ENCODE measurements around the gene CD44.

The CD44 gene

DNA sequence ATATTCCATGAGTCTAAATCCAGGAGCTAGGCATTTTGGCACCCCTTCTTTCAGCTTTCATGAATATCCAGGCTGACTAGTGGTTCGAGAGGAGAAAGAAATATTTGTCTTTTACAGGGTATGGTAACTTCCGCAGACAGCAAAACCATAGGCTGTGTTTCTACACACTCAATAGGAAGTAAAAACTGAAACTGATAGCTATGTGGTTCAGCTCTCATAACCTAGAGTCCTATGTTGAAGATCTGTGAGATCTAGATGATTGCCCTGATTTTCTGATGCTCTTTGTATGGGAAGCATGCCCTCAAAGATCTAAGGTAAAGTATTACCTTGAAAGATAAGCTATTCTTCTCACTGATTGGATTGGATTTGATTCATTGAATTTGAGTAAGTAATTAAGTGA is 118.3 kb downstream of the CD44 start:
- Histone ChIP-seq H3K9me3 (ENCODE audit: low read length) (no peaks in the 10 kb centered on the region), H2AFZ (ENCODE audit: low read depth, low read length) (no peak overlapping the region), H3K4me3 (ENCODE audit: low read length) (no peak overlapping the region)

DNA sequence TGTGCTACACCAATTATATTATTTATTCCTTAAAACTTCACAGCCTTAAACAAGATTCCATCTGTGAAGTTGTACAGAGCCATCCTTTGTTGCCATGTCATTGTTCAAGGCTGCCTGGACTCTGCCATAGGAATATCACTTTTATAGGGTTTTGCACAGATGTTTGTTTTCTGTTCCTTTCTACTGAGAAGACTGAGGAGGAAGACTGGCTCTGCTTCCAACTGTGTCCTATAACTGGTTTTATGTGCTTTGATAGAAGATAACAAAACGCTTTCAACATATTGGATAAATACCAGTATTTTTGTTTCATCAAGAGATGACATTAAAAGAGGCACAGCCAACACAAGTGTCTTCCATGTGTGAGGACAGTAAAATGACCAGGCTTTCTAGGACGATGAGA is 120.6 kb downstream of the CD44 start:
- H3K9me3 ChIP-seq (ENCODE audit: low read length): no peaks in the 10 kb centered on the region
- no peaks in the 10 kb centered on the region for H3K36me3 ChIP-seq (ENCODE audit: insufficient read depth, low read length)
- H3K27me3 ChIP-seq (ENCODE audit: insufficient read depth, low read length): no peaks in the 10 kb centered on the region
- H3K4me3 ChIP-seq (ENCODE audit: low read length): no peak overlapping the region
- H3K4me1 ChIP-seq (ENCODE audit: insufficient read depth, low read length): peaks cover 2% of the 10 kb centered on the region
- no peak overlapping the region for H2AFZ ChIP-seq (ENCODE audit: low read depth, low read length)

More for the DNA sequence above, 118.3 kb downstream of the CD44 start:
- H3K27me3 ChIP-seq (ENCODE audit: insufficient read depth, low read length): no peaks in the 10 kb centered on the region
- peaks cover 2% of the 10 kb centered on the region for H3K4me1 ChIP-seq (ENCODE audit: insufficient read depth, low read length)
- no peaks in the 10 kb centered on the region for H3K36me3 ChIP-seq (ENCODE audit: insufficient read depth, low read length)

DNA sequence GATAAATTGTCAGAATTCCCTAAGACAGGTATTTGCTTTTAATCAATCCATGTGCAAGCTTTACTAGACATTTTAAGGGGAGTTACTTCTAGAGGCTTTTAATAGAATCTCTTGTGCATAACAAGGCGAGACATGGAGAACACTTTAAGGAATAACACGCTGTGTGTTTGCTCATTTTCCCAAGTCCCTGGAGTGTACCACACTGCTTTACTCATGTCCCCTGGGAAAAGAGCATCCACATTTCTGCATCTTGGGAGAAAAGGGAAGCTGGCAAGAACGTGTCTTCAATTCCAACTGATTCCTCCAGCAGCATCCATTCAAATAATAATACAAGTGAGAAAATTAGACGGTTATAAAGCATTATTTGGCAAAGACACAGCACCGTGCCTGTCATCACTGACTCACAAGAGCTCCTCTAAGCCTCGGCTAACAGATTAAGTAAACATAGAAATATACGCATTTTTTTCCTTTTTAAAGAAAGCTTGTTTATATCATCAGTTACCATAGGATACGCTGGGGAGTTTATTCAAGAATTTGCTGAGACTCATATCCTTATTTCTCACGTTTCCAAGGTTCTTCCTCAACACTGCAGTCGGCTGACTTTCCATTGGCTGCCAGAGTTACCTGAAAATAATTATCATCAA is 121.5 kb downstream of the CD44 start:
- Histone ChIP-seq H2AFZ (ENCODE audit: low read depth, low read length) (no peak overlapping the region), H3K9me3 (ENCODE audit: low read length) (no peaks in the 10 kb centered on the region), H3K4me3 (ENCODE audit: low read length) (no peak overlapping the region), H3K4me1 (ENCODE audit: insufficient read depth, low read length) (peaks cover 2% of the 10 kb centered on the region), H3K36me3 (ENCODE audit: insufficient read depth, low read length) (no peaks in the 10 kb centered on the region), H3K27me3 (ENCODE audit: insufficient read depth, low read length) (no peaks in the 10 kb centered on the region)

DNA sequence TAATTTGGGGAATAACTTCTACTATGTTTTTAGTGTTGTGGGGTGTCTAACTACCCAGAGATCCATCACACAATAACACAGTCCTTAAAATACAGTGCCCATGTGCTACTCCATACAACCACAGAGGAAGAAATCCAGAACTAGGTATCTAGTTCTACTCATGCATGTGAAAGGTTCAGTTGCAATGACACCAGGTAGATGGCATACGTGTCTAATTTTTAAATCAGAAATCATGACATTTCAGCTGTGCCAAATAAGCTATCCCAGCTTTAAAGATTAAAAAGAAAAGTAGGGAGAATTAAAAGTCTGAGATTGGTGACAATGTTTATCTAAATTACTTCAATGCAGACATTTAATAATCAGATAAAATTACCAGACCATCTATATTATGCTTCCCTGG is 122.2 kb downstream of the CD44 start:
- Histone ChIP-seq H3K36me3 (ENCODE audit: insufficient read depth, low read length) (no peaks in the 10 kb centered on the region), H3K4me3 (ENCODE audit: low read length) (no peak overlapping the region), H3K27me3 (ENCODE audit: insufficient read depth, low read length) (no peaks in the 10 kb centered on the region), H3K9me3 (ENCODE audit: low read length) (no peaks in the 10 kb centered on the region), H2AFZ (ENCODE audit: low read depth, low read length) (no peak overlapping the region), H3K4me1 (ENCODE audit: insufficient read depth, low read length) (peaks cover 2% of the 10 kb centered on the region)

DNA sequence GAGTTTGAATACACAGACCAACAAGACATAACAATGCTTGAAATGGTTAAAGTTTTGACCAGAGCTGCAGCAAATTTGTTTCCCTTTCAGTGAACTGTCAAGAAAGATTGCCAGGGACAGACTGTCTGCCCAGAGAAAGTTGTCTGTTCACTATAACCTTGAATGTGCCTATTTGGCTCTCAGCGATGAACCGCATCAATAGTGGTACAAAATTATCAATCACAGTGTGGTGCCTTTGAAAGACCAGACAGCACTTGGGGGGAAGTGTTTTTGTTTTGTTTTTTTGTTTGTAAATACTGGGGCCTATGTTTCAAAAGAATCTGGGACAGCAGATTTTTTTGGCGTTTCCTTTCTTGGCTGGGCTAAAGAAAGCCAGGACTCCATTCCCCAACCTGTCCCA is 123.1 kb downstream of the CD44 start:
- Histone ChIP-seq H3K36me3 (ENCODE audit: insufficient read depth, low read length) (no peaks in the 10 kb centered on the region), H3K27me3 (ENCODE audit: insufficient read depth, low read length) (no peaks in the 10 kb centered on the region), H3K9me3 (ENCODE audit: low read length) (no peaks in the 10 kb centered on the region), H3K4me1 (ENCODE audit: insufficient read depth, low read length) (peaks cover 2% of the 10 kb centered on the region), H2AFZ (ENCODE audit: low read depth, low read length) (no peak overlapping the region), H3K4me3 (ENCODE audit: low read length) (no peak overlapping the region)

DNA sequence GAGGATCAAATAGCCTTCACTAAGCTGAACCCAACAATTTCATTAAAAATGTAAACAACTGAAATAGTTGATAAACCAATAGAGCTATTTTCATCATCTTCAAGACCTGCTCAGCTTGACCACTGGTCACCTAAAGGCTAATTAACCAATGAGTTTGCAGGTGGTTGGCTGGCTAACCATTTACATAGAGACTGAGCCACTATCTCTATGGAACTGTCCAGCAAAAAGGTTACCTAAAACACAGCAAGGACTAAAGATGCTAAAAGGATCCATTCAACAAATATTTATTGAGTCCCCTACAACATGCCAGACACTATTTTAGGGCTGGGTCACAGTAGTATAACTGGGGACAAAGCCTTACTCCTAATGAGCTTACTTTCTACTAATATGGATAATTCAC is 123.8 kb downstream of the CD44 start:
- H3K27me3 ChIP-seq (ENCODE audit: insufficient read depth, low read length): no peaks in the 10 kb centered on the region
- peaks cover 2% of the 10 kb centered on the region for H3K4me1 ChIP-seq (ENCODE audit: insufficient read depth, low read length)
- H3K4me3 ChIP-seq (ENCODE audit: low read length): no peak overlapping the region
- H2AFZ ChIP-seq (ENCODE audit: low read depth, low read length): no peak overlapping the region
- no peaks in the 10 kb centered on the region for H3K9me3 ChIP-seq (ENCODE audit: low read length)
- no peaks in the 10 kb centered on the region for H3K36me3 ChIP-seq (ENCODE audit: insufficient read depth, low read length)

DNA sequence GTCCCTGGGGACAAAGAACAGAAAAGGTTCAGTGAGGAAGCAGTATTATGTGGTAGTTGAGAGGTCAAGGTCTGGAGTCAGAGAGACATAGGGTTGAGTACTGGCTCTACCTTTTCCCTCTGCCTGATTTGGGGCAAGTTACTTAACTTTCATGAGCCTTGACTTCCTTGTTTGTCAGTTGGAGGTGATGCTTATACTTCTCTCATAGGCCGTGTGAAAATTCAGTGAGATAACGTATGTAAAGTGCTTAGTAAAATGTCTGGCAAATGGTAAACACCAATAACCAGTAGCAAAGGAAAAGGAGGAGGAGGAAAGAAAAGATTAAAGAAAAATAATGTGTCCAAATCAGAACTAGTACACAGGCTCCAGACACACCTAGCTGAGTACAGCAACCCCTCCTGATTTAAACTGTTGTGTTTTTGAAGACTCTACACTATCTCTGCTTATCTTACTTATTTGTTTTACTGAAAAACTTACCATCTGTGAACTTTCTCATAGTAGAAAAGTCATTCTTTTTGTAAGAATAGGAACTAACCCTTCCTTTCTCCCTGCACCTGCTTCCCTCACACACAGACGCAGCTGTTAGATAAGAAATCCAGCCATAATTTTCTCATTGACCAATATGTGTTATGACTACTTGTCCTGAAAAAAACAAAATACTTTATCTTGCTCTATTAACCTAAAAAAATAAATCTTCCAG is 126.9 kb downstream of the CD44 start:
- H3K4me3 ChIP-seq (ENCODE audit: low read length): no peak overlapping the region
- no peaks in the 10 kb centered on the region for H3K36me3 ChIP-seq (ENCODE audit: insufficient read depth, low read length)
- H3K9me3 ChIP-seq (ENCODE audit: low read length): no peaks in the 10 kb centered on the region
- H3K4me1 ChIP-seq (ENCODE audit: insufficient read depth, low read length): peaks cover 3% of the 10 kb centered on the region
- H3K27me3 ChIP-seq (ENCODE audit: insufficient read depth, low read length): no peaks in the 10 kb centered on the region
- H2AFZ ChIP-seq (ENCODE audit: low read depth, low read length): no peak overlapping the region

DNA sequence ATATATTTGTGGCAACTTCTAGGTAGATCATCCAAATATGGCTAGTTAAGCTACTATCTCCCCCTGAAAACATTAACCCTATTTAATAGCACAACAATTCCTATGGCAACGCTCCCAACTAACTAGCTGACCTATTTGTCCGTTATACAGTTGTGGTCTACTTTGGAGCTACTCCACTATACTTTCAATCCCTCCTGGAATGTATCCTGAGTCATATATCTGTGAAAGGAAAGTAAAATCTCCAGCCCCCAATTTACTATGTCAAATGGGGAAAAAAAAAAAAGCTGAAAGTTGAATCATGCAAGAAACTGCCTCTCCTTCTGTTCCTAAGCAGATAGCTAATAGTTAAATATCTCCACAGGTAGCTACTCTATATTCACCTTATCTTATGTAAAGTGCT is 128.5 kb downstream of the CD44 start:
- H3K4me1 ChIP-seq (ENCODE audit: insufficient read depth, low read length): peaks cover 3% of the 10 kb centered on the region
- H2AFZ ChIP-seq (ENCODE audit: low read depth, low read length): no peak overlapping the region
- no peaks in the 10 kb centered on the region for H3K27me3 ChIP-seq (ENCODE audit: insufficient read depth, low read length)
- no peaks in the 10 kb centered on the region for H3K36me3 ChIP-seq (ENCODE audit: insufficient read depth, low read length)
- H3K9me3 ChIP-seq (ENCODE audit: low read length): no peaks in the 10 kb centered on the region
- H3K4me3 ChIP-seq (ENCODE audit: low read length): no peak overlapping the region

DNA sequence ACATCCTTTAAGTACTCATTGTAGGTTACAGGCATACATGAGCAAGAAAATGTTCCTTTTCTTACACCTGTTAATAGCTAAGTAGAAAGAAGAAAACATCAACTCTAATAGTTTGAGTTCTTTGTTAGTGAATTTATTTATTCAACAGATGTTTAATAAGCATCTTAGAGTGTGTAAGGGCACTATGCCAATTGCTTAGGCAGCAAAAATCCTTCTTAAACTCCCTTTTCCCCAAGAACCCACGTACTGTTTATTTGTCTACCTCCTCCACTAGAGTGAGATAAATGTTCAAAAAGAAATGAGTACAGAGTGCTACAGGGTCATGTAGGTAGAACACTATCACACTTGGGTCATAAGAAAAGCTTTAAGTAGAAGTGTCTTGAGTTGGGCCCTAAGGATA is 131.4 kb downstream of the CD44 start:
- Histone ChIP-seq H3K9me3 (ENCODE audit: low read length) (no peaks in the 10 kb centered on the region), H3K4me3 (ENCODE audit: low read length) (no peak overlapping the region), H3K36me3 (ENCODE audit: insufficient read depth, low read length) (no peaks in the 10 kb centered on the region), H2AFZ (ENCODE audit: low read depth, low read length) (no peak overlapping the region), H3K27me3 (ENCODE audit: insufficient read depth, low read length) (no peaks in the 10 kb centered on the region), H3K4me1 (ENCODE audit: insufficient read depth, low read length) (peaks cover 3% of the 10 kb centered on the region)

DNA sequence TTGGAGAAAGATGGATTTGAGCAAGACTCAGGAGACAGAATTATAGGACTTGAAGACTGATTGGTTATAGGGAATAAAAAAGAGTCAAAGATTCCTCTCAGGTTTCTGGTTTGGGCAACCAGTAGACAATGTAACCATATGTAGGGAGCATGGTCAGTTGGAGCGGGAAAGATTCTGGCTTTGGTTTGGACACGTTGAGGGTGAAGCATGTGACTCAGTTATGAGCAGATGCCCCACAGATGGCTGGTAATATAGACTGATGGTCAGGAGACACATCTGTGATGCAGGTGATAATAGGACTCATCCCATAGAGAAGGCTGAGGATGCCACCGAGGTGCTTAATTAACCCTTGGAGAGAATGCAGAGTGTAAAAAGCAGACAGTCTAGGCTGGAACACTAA is 132.1 kb downstream of the CD44 start:
- Histone ChIP-seq H2AFZ (ENCODE audit: low read depth, low read length) (no peak overlapping the region), H3K36me3 (ENCODE audit: insufficient read depth, low read length) (no peaks in the 10 kb centered on the region), H3K27me3 (ENCODE audit: insufficient read depth, low read length) (no peaks in the 10 kb centered on the region), H3K9me3 (ENCODE audit: low read length) (no peaks in the 10 kb centered on the region), H3K4me3 (ENCODE audit: low read length) (no peak overlapping the region), H3K4me1 (ENCODE audit: insufficient read depth, low read length) (peaks cover 3% of the 10 kb centered on the region)

DNA sequence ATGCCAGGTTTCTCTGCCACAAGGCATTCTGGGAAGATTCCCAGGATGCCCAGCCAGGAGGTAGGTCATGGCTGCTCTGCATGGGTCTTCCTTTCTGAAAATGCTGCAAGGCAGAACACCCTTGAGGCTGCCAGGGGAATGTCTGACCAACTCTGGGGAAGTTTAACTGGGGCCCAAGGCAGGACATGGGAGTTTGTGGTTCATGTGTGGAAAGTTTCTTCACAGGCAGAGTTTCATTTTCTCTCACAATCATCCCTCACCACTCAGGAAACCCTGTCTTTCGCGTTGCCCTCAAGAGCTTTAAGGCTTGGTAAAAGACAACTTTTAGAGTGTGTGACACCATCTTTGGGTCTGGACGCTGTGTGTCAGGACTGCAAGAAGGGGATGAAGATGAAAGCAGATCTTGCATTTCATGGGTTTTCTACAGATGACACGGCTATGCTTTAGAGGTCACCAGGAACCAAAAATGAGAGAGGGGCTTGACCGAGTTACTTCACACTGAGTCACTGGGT is 133.5 kb downstream of the CD44 start:
- Histone ChIP-seq H3K36me3 (ENCODE audit: insufficient read depth, low read length) (no peaks in the 10 kb centered on the region), H3K27me3 (ENCODE audit: insufficient read depth, low read length) (no peaks in the 10 kb centered on the region), H3K4me1 (ENCODE audit: insufficient read depth, low read length) (peaks cover 3% of the 10 kb centered on the region), H3K4me3 (ENCODE audit: low read length) (no peak overlapping the region), H3K9me3 (ENCODE audit: low read length) (no peaks in the 10 kb centered on the region), H2AFZ (ENCODE audit: low read depth, low read length) (no peak overlapping the region)

DNA sequence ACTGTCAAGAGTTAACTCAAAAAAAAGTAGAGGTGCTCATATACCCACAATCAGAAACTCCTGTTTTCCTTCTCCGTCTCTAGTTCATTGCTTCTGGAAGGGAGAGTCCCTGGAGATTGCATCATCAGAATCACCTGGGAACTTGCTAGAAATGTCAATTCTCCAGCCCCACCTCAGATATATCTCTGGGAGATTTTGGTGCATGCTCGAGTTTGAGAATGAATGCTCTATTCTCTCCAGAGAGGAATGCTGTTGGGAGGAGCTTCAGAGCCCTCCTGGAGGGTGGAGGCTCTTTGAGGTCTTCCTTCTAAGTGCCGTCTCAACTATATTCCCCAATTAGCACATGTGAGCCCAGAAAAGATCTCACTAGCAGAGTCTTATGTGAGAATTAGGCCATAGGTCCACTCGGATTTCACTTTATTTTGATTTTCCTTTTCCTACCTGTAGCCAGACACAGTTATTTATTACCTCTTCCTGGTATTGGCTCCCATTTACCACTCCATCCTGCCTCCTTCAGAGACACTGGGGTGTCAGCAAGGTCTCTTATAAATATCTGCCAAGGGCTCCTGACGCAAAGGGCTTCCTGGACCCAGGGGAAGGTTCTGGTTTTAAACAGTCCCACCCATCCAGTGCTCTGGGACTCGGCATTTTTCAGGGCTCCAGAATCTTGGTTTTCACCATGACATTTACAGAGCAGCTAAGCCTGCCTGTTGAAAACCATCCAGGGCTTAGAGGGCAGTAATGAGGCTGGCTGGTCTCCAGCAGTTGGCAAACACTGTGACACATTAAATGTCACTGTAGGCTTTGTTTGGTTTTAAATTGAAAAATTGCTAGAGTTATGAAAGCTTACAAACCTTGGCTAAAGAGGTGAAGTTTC is 136.2 kb downstream of the CD44 start:
- Histone ChIP-seq H3K9me3 (ENCODE audit: low read length) (no peaks in the 10 kb centered on the region), H3K27me3 (ENCODE audit: insufficient read depth, low read length) (no peaks in the 10 kb centered on the region), H3K4me3 (ENCODE audit: low read length) (no peak overlapping the region), H3K36me3 (ENCODE audit: insufficient read depth, low read length) (no peaks in the 10 kb centered on the region), H3K4me1 (ENCODE audit: insufficient read depth, low read length) (no peaks in the 10 kb centered on the region), H2AFZ (ENCODE audit: low read depth, low read length) (no peak overlapping the region)

DNA sequence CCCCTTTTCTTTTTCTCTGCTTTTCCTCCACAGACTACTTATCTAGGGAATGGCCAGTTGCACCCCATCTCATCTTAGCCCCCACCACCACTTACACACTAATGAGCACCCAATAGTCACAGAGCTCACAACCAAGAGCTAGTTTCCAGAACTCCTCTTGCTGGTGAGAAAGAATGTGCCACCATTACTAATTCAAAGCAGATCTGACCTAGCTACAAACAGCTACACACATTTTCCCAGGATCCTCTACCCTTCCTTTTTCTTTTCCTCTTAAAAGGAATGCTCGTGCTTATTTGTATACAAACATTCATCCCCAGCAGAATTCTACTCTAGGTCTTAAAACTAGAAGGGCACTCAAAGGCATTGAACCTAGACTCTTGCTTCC is 136.8 kb downstream of the CD44 start:
- Histone ChIP-seq H3K36me3 (ENCODE audit: insufficient read depth, low read length) (no peaks in the 10 kb centered on the region), H3K4me1 (ENCODE audit: insufficient read depth, low read length) (no peaks in the 10 kb centered on the region), H3K4me3 (ENCODE audit: low read length) (no peak overlapping the region), H3K9me3 (ENCODE audit: low read length) (no peaks in the 10 kb centered on the region), H2AFZ (ENCODE audit: low read depth, low read length) (no peak overlapping the region), H3K27me3 (ENCODE audit: insufficient read depth, low read length) (no peaks in the 10 kb centered on the region)
